GM12892 (cell line): ENCODE measurements around the gene MRPL34.
A peak's percentile ranks its signal among the peaks of the same experiment; 100 is the strongest.

ENCODE experiments used
- DNase-seq: peaks from one replicate; pipeline ENCODE4 v3.0.0; 2011; ENCODE audit not compliant: insufficient read length
- FAIRE-seq: peaks from 2 replicates; lab custom pipeline; 2011; peaks lifted over from hg19 to GRCh38; lab: Jason Lieb, UNC
- POLR2A ChIP-seq: IDR thresholded peaks from 2 replicates; pipeline ENCODE4 v1.6.1; 2011; ENCODE audit warnings: low read depth, low read length, control low read depth
- POLR2AphosphoS5 ChIP-seq: IDR thresholded peaks from 2 replicates; pipeline ENCODE4 v1.6.1; 2011; ENCODE audit warnings: low read depth, low read length, control low read depth
- TAF1 ChIP-seq: IDR thresholded peaks from 2 replicates; pipeline ENCODE4 v1.6.1; 2011; ENCODE audit warnings: low read depth, mild to moderate bottlenecking, control low read depth, low read length, borderline replicate concordance

Gene MRPL34

GRCh38 chr19:17312189-17313113 lies 6.8 kb downstream of the MRPL34 start:
- DNase-seq: no peak
- no peak for TF ChIP-seq POLR2A
- no peak for TF ChIP-seq POLR2AphosphoS5
- TF ChIP-seq TAF1: no peak
- FAIRE-seq: no peak

GRCh38 chr19:17314007-17314593 lies 8.4 kb downstream of the MRPL34 start:
- FAIRE-seq (no peak), DNase-seq (no peak)
- TF ChIP-seq POLR2A (no peak), POLR2AphosphoS5 (no peak), TAF1 (no peak)

- no peak for DNase-seq
- FAIRE-seq: no peak
- TF ChIP-seq POLR2A (no peak), TAF1 (no peak), POLR2AphosphoS5 (no peak)
These were observed 13.3 kb downstream of the MRPL34 start for GRCh38 chr19:17318966-17319365.

GRCh38 chr19:17319473-17320238 lies 14.0 kb downstream of the MRPL34 start:
- TF ChIP-seq POLR2AphosphoS5: no peak
- TF ChIP-seq POLR2A: no peak
- no peak for TF ChIP-seq TAF1
- no peak for FAIRE-seq
- no peak for DNase-seq

- TF ChIP-seq POLR2AphosphoS5: no peak
- TF ChIP-seq TAF1: no peak
- no peak for TF ChIP-seq POLR2A
- DNase-seq (no peak), FAIRE-seq (no peak)
These were observed 14.8 kb downstream of the MRPL34 start for GRCh38 chr19:17320435-17320834.

- no peak for DNase-seq
- no peak for FAIRE-seq
- peak; percentile 56; the same call in 1 of the 2 replicates for TF ChIP-seq POLR2AphosphoS5
- no peak for TF ChIP-seq TAF1
- TF ChIP-seq POLR2A: peak; percentile 28; the same call in 1 of the 2 replicates
These were observed 16.2 kb downstream of the MRPL34 start for GRCh38 chr19:17321655-17322489.

GRCh38 chr19:17322854-17323253 lies 17.2 kb downstream of the MRPL34 start:
- no peak for FAIRE-seq
- DNase-seq: no peak
- no peak for TF ChIP-seq POLR2AphosphoS5
- no peak for TF ChIP-seq POLR2A
- TF ChIP-seq TAF1: no peak

GRCh38 chr19:17323300-17323963 lies 17.8 kb downstream of the MRPL34 start:
- TF ChIP-seq POLR2A (no peak), POLR2AphosphoS5 (no peak), TAF1 (no peak)
- FAIRE-seq (no peak), DNase-seq (no peak)

GRCh38 chr19:17323964-17324332 lies 18.3 kb downstream of the MRPL34 start:
- DNase-seq (no peak), FAIRE-seq (no peak)
- TF ChIP-seq POLR2A: no peak
- TF ChIP-seq POLR2AphosphoS5: no peak
